Inferior parietal cortex (tissue), 1 donor: Measurements from ENCODE around the gene C4orf54.

Experiments
- DNase-seq: peaks from one replicate; pipeline ENCODE4 v3.0.0-alpha.2; 2016; ENCODE audit errors: extremely low spot score

C4orf54 gene

GRCh38 chr4:99657798-99658197, at the start of gene C4orf54:
C4orf54 (minus strand) TSS chr4:99657828; CDS start chr4:99654648, 3,180 bp downstream.
- DNase-seq = no peak

GRCh38 chr4:99705891-99706290, 48.3 kb upstream of the C4orf54 start:
- DNase-seq = no peak

- DNase-seq = no peak
These were observed 39.2 kb upstream of the C4orf54 start for GRCh38 chr4:99696801-99697200.

GRCh38 chr4:99693140-99693539, 35.5 kb upstream of the C4orf54 start:
- no peak for DNase-seq

- no peak for DNase-seq
These were observed 33.4 kb upstream of the C4orf54 start for GRCh38 chr4:99690990-99691389.

GRCh38 chr4:99690472-99690871, 32.8 kb upstream of the C4orf54 start:
- no peak for DNase-seq

- DNase-seq = no peak
These were observed 29.5 kb upstream of the C4orf54 start for GRCh38 chr4:99687120-99687519.

- DNase-seq = no peak
These were observed 27.6 kb upstream of the C4orf54 start for GRCh38 chr4:99685234-99685633.

- no peak for DNase-seq
These were observed 26.3 kb upstream of the C4orf54 start for GRCh38 chr4:99683895-99684294.

GRCh38 chr4:99679976-99680375, 22.3 kb upstream of the C4orf54 start:
- no peak for DNase-seq

GRCh38 chr4:99679204-99679603, 21.6 kb upstream of the C4orf54 start:
- DNase-seq = no peak

GRCh38 chr4:99677161-99677560, 19.5 kb upstream of the C4orf54 start:
- DNase-seq = no peak

- DNase-seq = no peak
These were observed 12.9 kb upstream of the C4orf54 start for GRCh38 chr4:99670409-99671073.

- DNase-seq = no peak
These were observed 11.5 kb upstream of the C4orf54 start for GRCh38 chr4:99669084-99669483.

GRCh38 chr4:99668472-99668871, 10.8 kb upstream of the C4orf54 start:
- DNase-seq = no peak

GRCh38 chr4:99665983-99666382, 8.4 kb upstream of the C4orf54 start:
- no peak for DNase-seq

GRCh38 chr4:99664716-99665115, 7.1 kb upstream of the C4orf54 start:
- DNase-seq = no peak

GRCh38 chr4:99661907-99662306, 4.3 kb upstream of the C4orf54 start:
- DNase-seq = no peak

GRCh38 chr4:99658666-99659065, 1.0 kb upstream of the C4orf54 start:
- no peak for DNase-seq

- DNase-seq = no peak
These were observed 2.1 kb downstream of the C4orf54 start for GRCh38 chr4:99655308-99656081.

GRCh38 chr4:99654361-99654761, 3.3 kb downstream of the C4orf54 start:
- DNase-seq = no peak

GRCh38 chr4:99653916-99654315, 3.7 kb downstream of the C4orf54 start:
- no peak for DNase-seq
